ENCODE measurements around the gene PPFIA3. TPM values are rescaled to one million over a fixed set of nuclear protein-coding genes. Genes with fewer than 3 reads are reported as not detected.

PPFIA3 gene
- total RNA-seq, 2 experiments from 2014 or later: 1.8 to 2.2 TPM

DNA sequence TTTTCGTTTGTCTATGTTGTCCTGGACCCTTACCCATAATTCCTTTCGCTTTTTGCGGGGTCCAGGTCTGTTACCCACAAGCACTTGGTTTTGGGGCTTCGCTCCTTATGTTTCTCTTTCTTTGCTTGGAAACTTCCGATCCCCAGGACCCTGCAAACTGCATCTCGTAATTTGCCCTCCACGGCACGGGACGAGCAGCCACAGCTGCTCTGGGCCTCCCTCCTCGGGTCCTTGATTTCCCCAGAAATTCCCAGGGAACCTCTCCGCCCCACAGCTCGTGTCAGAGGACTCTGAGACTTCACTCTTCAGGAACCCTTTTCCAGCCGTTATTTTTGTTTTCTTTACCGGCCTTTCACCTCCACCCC is 33.5 kb upstream of the PPFIA3 start:
- H3K4me3 Mint-ChIP-seq: peak overlapping the region; percentile 98
- H3K4me1 Mint-ChIP-seq (ENCODE audit: low read depth): peaks cover 31% of the 10 kb centered on the region
- CTCF ChIA-PET: interaction anchor here (0.8 to 4.0 kb wide), 4 partner anchors 11 to 88 kb away, joined by 3 to 23 read pairs (median 5); partner anchors contain the start of gene LIN7B
- POLR2A ChIA-PET: interaction anchor here (1.2 kb wide), 1 partner anchor 9 kb away, joined by 4 read pairs; no protein-coding TSS in a partner anchor
- no peaks in the 10 kb centered on the region for H3K27me3 Mint-ChIP-seq (ENCODE audit: low read depth)
- H3K9me3 Mint-ChIP-seq (ENCODE audit: insufficient read depth): no peaks in the 10 kb centered on the region
- peak overlapping the region; percentile 93 for H3K27ac Mint-ChIP-seq
- peaks cover 38% of the 10 kb centered on the region for H3K36me3 Mint-ChIP-seq (ENCODE audit: low read depth)
- no peak for ATAC-seq
- DNase-seq: no peak

- POLR2A ChIA-PET: interaction anchor here (1.2 kb wide), 1 partner anchor 9 kb away, joined by 4 read pairs; no protein-coding TSS in a partner anchor
These were observed 33.0 kb upstream of the PPFIA3 start for GRCh38 chr19:49086296-49086695.

GRCh38 chr19:49091391-49092038 is 27.8 kb upstream of the PPFIA3 start:
- Mint-ChIP-seq H3K9me3 (ENCODE audit: insufficient read depth) (no peaks in the 10 kb centered on the region), H3K27ac (no peak overlapping the region), H3K36me3 (ENCODE audit: low read depth) (peaks cover 58% of the 10 kb centered on the region), H3K4me3 (no peak overlapping the region), H3K27me3 (ENCODE audit: low read depth) (no peaks in the 10 kb centered on the region), H3K4me1 (ENCODE audit: low read depth) (peaks cover 30% of the 10 kb centered on the region)
- ChIA-PET CTCF (no interaction called here), POLR2A (no interaction called here)
- ATAC-seq (no peak), DNase-seq (no peak)

More at GRCh38 chr19:49086296-49086695, 33.0 kb upstream of the PPFIA3 start:
- Mint-ChIP-seq H3K27ac (peak overlapping the region; percentile 93), H3K27me3 (ENCODE audit: low read depth) (no peaks in the 10 kb centered on the region), H3K36me3 (ENCODE audit: low read depth) (peaks cover 40% of the 10 kb centered on the region), H3K9me3 (ENCODE audit: insufficient read depth) (no peaks in the 10 kb centered on the region), H3K4me3 (peak overlapping the region; percentile 98), H3K4me1 (ENCODE audit: low read depth) (peaks cover 35% of the 10 kb centered on the region)
- DNase-seq (no peak), ATAC-seq (no peak)
- CTCF ChIA-PET: interaction anchor here (0.8 to 4.0 kb wide), 4 partner anchors 11 to 89 kb away, joined by 3 to 23 read pairs (median 5); partner anchors contain the start of gene LIN7B

DNA sequence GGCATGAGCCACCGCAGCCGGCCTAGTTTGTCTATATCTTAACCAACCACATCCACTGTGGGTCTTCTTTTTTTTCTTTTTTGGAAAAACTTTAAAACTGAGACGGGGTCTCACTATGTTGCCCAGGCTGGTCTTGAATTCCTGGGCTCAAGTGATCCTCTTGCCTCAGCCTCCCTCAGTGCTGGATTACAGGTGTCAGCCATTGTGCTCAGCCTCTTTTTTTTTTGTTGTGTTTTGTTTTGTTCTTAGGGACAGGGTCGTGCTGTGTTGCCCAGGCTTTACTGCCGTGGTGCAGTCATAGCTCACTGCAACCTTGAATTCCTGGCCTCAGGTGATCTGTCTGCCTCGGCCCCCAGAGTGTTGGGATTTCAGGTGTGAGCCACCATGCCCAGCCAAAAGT is 26.7 kb upstream of the PPFIA3 start:
- H3K27me3 Mint-ChIP-seq (ENCODE audit: low read depth): no peaks in the 10 kb centered on the region
- CTCF ChIA-PET: no interaction called here
- no peak overlapping the region for H3K27ac Mint-ChIP-seq
- POLR2A ChIA-PET: no interaction called here
- ATAC-seq: no peak
- peaks cover 59% of the 10 kb centered on the region for H3K36me3 Mint-ChIP-seq (ENCODE audit: low read depth)
- H3K4me3 Mint-ChIP-seq: no peak overlapping the region
- no peak for DNase-seq
- peaks cover 34% of the 10 kb centered on the region for H3K4me1 Mint-ChIP-seq (ENCODE audit: low read depth)
- H3K9me3 Mint-ChIP-seq (ENCODE audit: insufficient read depth): no peaks in the 10 kb centered on the region

GRCh38 chr19:49094505-49095482 is 24.6 kb upstream of the PPFIA3 start:
- H3K4me1 Mint-ChIP-seq (ENCODE audit: low read depth): peaks cover 37% of the 10 kb centered on the region
- DNase-seq (no peak), ATAC-seq (no peak)
- no peaks in the 10 kb centered on the region for H3K9me3 Mint-ChIP-seq (ENCODE audit: insufficient read depth)
- H3K4me3 Mint-ChIP-seq: no peak overlapping the region
- POLR2A ChIA-PET: interaction anchor here (1.4 kb wide), 1 partner anchor 9 kb away, joined by 4 read pairs; no protein-coding TSS in a partner anchor
- no peaks in the 10 kb centered on the region for H3K27me3 Mint-ChIP-seq (ENCODE audit: low read depth)
- peaks cover 67% of the 10 kb centered on the region for H3K36me3 Mint-ChIP-seq (ENCODE audit: low read depth)
- CTCF ChIA-PET: interaction anchor here (0.9 to 2.2 kb wide), 6 partner anchors 11 to 130 kb away, joined by 3 to 14 read pairs (median 4); partner anchors contain the start of genes LIN7B and RUVBL2
- no peak overlapping the region for H3K27ac Mint-ChIP-seq

- DNase-seq (peak; percentile 85), ATAC-seq (peak; percentile 87)
- ChIA-PET CTCF (interaction anchor here (0.6 to 5.0 kb wide), 46 partner anchors 9 to 373 kb away, joined by 3 to 94 read pairs (median 5); partner anchors contain the start of genes CGB7, GYS1, LIN7B and PPFIA3), POLR2A (interaction anchor here (0.5 to 1.2 kb wide), 6 partner anchors 9 to 286 kb away, joined by 3 to 5 read pairs (median 3); no protein-coding TSS in a partner anchor)
- Mint-ChIP-seq H3K36me3 (ENCODE audit: low read depth) (peaks cover 64% of the 10 kb centered on the region), H3K9me3 (ENCODE audit: insufficient read depth) (no peaks in the 10 kb centered on the region), H3K4me3 (no peak overlapping the region), H3K27me3 (ENCODE audit: low read depth) (no peaks in the 10 kb centered on the region), H3K4me1 (ENCODE audit: low read depth) (peaks cover 21% of the 10 kb centered on the region), H3K27ac (peak overlapping the region; percentile 70)
These were observed 21.7 kb upstream of the PPFIA3 start for GRCh38 chr19:49097453-49098288.

DNA sequence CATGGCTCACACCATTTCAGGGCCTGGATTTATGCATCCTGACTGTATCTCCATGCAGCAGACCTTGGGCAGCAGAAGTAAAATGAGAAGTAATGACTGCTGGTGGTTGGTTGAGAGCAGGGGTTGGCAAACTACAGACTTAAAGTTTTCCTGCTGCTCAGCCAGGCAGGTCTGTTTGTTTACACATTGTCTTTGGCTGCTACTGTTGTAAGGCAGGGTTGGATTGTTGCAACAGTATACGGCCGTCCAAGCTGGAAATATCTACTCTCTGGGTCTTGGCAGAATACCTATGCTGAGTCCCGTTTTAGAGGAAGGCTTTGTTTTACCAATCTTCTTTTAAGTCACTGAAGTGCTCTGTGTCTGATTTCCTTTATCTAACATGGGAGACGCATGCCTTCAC is 20.5 kb upstream of the PPFIA3 start:
- no peak overlapping the region for H3K4me3 Mint-ChIP-seq
- ChIA-PET POLR2A (interaction anchor here (1.2 to 1.3 kb wide), 2 partner anchors 9 to 15 kb away, joined by 3 read pairs; partner anchors contain the start of gene LIN7B), CTCF (interaction anchor here (1.6 to 5.0 kb wide), 9 partner anchors 11 to 127 kb away, joined by 4 to 94 read pairs (median 19); partner anchors contain the start of gene LIN7B)
- no peak for ATAC-seq
- DNase-seq: no peak
- no peaks in the 10 kb centered on the region for H3K9me3 Mint-ChIP-seq (ENCODE audit: insufficient read depth)
- peak overlapping the region; percentile 70 for H3K27ac Mint-ChIP-seq
- peaks cover 21% of the 10 kb centered on the region for H3K4me1 Mint-ChIP-seq (ENCODE audit: low read depth)
- H3K27me3 Mint-ChIP-seq (ENCODE audit: low read depth): no peaks in the 10 kb centered on the region
- peaks cover 60% of the 10 kb centered on the region for H3K36me3 Mint-ChIP-seq (ENCODE audit: low read depth)

DNA sequence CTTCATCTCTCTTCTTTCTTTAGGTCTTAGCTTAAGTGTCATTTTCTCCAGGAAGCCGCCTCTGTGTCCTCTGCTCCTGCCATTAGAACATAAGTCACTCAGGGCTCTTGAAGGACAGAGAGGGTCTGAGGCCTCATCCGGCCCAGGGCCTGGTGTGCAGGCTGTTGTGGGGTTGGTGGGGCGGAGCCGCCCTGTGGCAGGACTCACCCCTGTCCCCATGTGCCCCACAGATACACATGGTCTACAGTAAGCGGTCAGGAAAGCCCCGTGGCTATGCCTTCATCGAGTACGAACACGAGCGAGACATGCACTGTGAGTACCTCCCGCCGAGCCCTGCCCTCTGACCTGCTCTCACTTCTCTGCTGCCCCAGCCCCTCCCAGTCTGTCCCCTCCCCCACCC is 18.2 kb upstream of the PPFIA3 start:
- Mint-ChIP-seq H3K27me3 (ENCODE audit: low read depth) (no peaks in the 10 kb centered on the region), H3K4me3 (no peak overlapping the region), H3K9me3 (ENCODE audit: insufficient read depth) (no peaks in the 10 kb centered on the region), H3K4me1 (ENCODE audit: low read depth) (peaks cover 21% of the 10 kb centered on the region), H3K27ac (no peak overlapping the region), H3K36me3 (ENCODE audit: low read depth) (peaks cover 65% of the 10 kb centered on the region)
- DNase-seq: no peak
- no peak for ATAC-seq
- ChIA-PET CTCF (interaction anchor here (0.7 to 5.0 kb wide), 3 partner anchors 14 to 97 kb away, joined by 3 to 70 read pairs (median 3); no protein-coding TSS in a partner anchor), POLR2A (no interaction called here)

GRCh38 chr19:49102303-49102702 is 17.0 kb upstream of the PPFIA3 start:
- Mint-ChIP-seq H3K4me1 (ENCODE audit: low read depth) (peaks cover 18% of the 10 kb centered on the region), H3K36me3 (ENCODE audit: low read depth) (peaks cover 70% of the 10 kb centered on the region), H3K27ac (peak overlapping the region; percentile 20), H3K9me3 (ENCODE audit: insufficient read depth) (no peaks in the 10 kb centered on the region), H3K27me3 (ENCODE audit: low read depth) (no peaks in the 10 kb centered on the region), H3K4me3 (no peak overlapping the region)
- ChIA-PET POLR2A (no interaction called here), CTCF (no interaction called here)
- ATAC-seq (no peak), DNase-seq (no peak)

DNA sequence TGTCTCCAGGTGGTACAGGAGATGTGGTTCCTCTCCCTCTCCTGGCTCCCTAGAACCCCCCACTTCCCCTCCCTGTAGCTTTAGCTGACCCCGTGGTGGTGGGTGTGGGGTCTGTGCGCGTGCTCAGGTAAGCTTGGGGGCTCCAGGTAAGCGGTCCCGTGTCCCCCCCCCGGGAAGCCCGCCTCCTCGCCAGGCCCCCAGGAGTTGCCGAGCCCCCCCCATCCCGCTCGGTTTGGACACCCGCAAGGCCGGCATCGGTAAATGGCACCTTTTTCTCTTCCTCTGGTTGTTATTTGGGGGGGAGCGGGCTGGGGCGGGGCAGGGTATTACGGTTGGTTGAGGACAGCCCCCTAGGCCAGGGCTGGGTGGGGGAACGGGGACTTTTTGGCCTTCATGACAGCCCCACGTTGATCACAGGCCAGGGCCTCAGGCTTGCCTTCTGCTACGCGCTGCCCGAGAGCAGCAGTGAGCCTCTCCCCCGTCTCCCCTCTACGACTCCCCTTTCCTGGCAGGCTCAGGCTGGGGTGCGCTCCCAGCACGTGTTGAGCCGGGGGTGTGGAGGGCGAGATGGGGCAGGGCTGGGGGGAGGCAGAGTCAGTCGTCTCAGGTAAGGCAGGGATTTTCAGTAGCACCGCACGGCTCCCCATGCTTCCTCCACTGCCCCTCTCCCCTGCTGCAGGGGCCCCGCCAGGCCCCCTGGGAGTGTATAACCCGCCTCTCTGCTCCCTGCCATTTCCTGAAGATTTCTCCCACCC is 15.8 kb upstream of the PPFIA3 start:
- H3K27me3 Mint-ChIP-seq (ENCODE audit: low read depth): no peaks in the 10 kb centered on the region
- H3K9me3 Mint-ChIP-seq (ENCODE audit: insufficient read depth): no peaks in the 10 kb centered on the region
- ATAC-seq: no peak
- peaks cover 6% of the 10 kb centered on the region for H3K4me1 Mint-ChIP-seq (ENCODE audit: low read depth)
- H3K36me3 Mint-ChIP-seq (ENCODE audit: low read depth): peaks cover 67% of the 10 kb centered on the region
- DNase-seq: no peak
- ChIA-PET POLR2A (no interaction called here), CTCF (no interaction called here)
- H3K4me3 Mint-ChIP-seq: no peak overlapping the region
- no peak overlapping the region for H3K27ac Mint-ChIP-seq

Measured in activated CD8-positive, alpha-beta T cell treated with anti-CD3 and anti-CD28 coated beads, Interleukin-2, amount 10 ng/mL, durations not matched to agents 7 days and 5 days (primary cell).